Measurements from ENCODE around the gene DLEC1. TPM values are rescaled to one million over a fixed set of nuclear protein-coding genes. Genes with fewer than 3 reads are reported as not detected.

Gene DLEC1
- total and polyA plus RNA-seq, 2 of the 4 experiments (the other 2 are of a cell fraction) = 0.03 TPM; not detected in 1

DNA sequence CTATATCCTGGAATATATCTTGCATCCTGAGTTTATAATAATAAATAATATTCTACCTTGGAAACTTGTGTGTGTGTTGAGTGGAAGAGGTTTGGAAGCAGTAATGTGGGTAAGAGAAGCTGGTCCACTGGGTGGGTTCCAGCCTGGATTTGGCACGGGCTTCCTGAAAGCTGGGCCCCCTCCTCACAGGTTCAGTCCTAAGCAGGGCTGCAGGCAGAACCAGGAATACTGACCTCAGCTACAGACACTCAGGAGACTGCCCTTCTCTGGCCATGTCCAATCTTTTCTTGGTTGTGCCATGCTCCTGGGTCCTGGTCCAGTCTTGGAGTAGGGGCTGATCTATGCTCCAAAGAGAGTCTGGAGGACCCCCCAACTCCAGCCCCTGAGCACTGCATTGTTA lies 104.0 kb downstream of the DLEC1 start:
- intact Hi-C loops (cut with micrococcal nuclease) = no loop called here

More for the DNA sequence above, 104.0 kb downstream of the DLEC1 start:
- no peak overlapping the region for H3K14ac ChIP-seq (replicated peaks; ENCODE audit: low read depth, low read length)
- H2AK9ac ChIP-seq (replicated peaks; ENCODE audit: low read depth, low read length, poor library complexity) = no peak overlapping the region
- H3K4me1 ChIP-seq (ENCODE audit: control insufficient read depth, insufficient read depth, low read length) = peaks cover 10% of the 10 kb centered on the region
- H3K27ac ChIP-seq (ENCODE audit: insufficient read depth, low read length) = no peak overlapping the region
- peaks cover 20% of the 10 kb centered on the region for H3K9me1 ChIP-seq (ENCODE audit: insufficient read depth, low read length)
- H4K20me1 ChIP-seq (ENCODE audit: insufficient read depth, low read length) = no peaks in the 10 kb centered on the region
- no peak overlapping the region for H3K23ac ChIP-seq (ENCODE audit: low read depth, low read length)
- H4K8ac ChIP-seq (ENCODE audit: low read depth in 2 of 2, low read length in 2 of 2) = no peak overlapping the region
- peaks cover 19% of the 10 kb centered on the region for H3K36me3 ChIP-seq (ENCODE audit: control insufficient read depth, insufficient read depth, low read length)
- no peak overlapping the region for H2BK120ac ChIP-seq (ENCODE audit: low read depth, low read length)
- no TSS peak for BruUV-seq (replicated peaks)
- dilution Hi-C loops (cut with HindIII; ENCODE audit: low sequenced_read_pairs, unreplicated experiment) (no loop called here), in situ Hi-C loops (cut with MboI; ENCODE audit: low sequenced_read_pairs) (no loop called here)
- H3K4ac ChIP-seq (ENCODE audit: low read depth, low read length) = no peak overlapping the region
- DNase-seq (no peak), ATAC-seq (ENCODE audit: low read depth) (no peak)
- no peak overlapping the region for H3K4me3 ChIP-seq (ENCODE audit: insufficient read depth, low read depth, low read length)
- H2AK5ac ChIP-seq (ENCODE audit: low read depth, low read length) = no peak overlapping the region
- no peak overlapping the region for H2BK20ac ChIP-seq (ENCODE audit: low read depth, low read length)
- H3K56ac ChIP-seq (ENCODE audit: extremely low read depth, insufficient read depth, low read length) = no peak overlapping the region
- no peak overlapping the region for H2AFZ ChIP-seq (replicated peaks; ENCODE audit: low read length, poor library complexity)
- ChIA-PET POLR2A (ENCODE audit: unreplicated experiment) (no interaction called here), CTCF (interaction anchor here (0.6 kb wide), 1 partner anchor 349 kb away, joined by 4 read pairs; no protein-coding TSS in a partner anchor)
- H3K79me1 ChIP-seq (ENCODE audit: low read depth in 1 of 2, low read length in 2 of 2) = peaks cover 18 to 39% of the 10 kb centered on the region in 2 experiments
- peaks cover 3% of the 10 kb centered on the region; the same call in 1 of the 2 replicates for H3K9me3 ChIP-seq (ENCODE audit: control insufficient read depth, insufficient read depth, low read length)
- no peak overlapping the region for H4K5ac ChIP-seq (ENCODE audit: low read depth, low read length)
- no peak overlapping the region for H3K4me2 ChIP-seq (ENCODE audit: low read depth, low read length)
- no peaks in the 10 kb centered on the region for H3K27me3 ChIP-seq (ENCODE audit: control insufficient read depth, insufficient read depth, low read length)
- no peak overlapping the region for H4K91ac ChIP-seq (ENCODE audit: insufficient read depth, low read depth, low read length)
- H3K9ac ChIP-seq (ENCODE audit: low read depth, low read length) = no peak overlapping the region
- TF ChIP-seq BHLHE40 (IDR thresholded peaks at IDR 0.05; ENCODE audit: low read depth, low read length) (no peak), POLR2A (IDR thresholded peaks at IDR 0.05; ENCODE audit: low read depth, low read length) (no peak), NFE2L2 (IDR thresholded peaks at IDR 0.05; ENCODE audit: low read depth, low read length) (no peak), CEBPB (IDR thresholded peaks at IDR 0.05; ENCODE audit: low read depth, low read length) (no peak), CHD1 (IDR thresholded peaks at IDR 0.05; ENCODE audit: low read depth, low read length) (no peak), RFX5 (IDR thresholded peaks at IDR 0.05; ENCODE audit: low read depth, low read length) (no peak), RCOR1 (IDR thresholded peaks at IDR 0.05; ENCODE audit: insufficient replicate concordance, low read length) (no peak)
- H2BK5ac ChIP-seq (ENCODE audit: low read depth, low read length, poor library complexity, severe bottlenecking) = no peak overlapping the region
- WGBS, 2 experiments (ENCODE audit: extremely low coverage in 2 of 2, insufficient read length in 1 of 2) = no CpG with 5 or more reads among the region's 1 CpG
- no peak overlapping the region for H2BK15ac ChIP-seq (ENCODE audit: low read depth, low read length)
- H3K18ac ChIP-seq (ENCODE audit: low read depth, low read length) = no peak overlapping the region
